GM18873 (cell line): Measurements from ENCODE around the gene KLK6.

Experiments used
- ATAC-seq: cut with Tn5 transposase; IDR thresholded peaks from one replicate; pipeline ENCODE4 v1.9.1; 2021; ENCODE audit warnings: mild to moderate bottlenecking, moderate library complexity, moderate number of reproducible peaks; ENCODE audit not compliant: unreplicated experiment, low FRiP score

KLK6 gene

DNA sequence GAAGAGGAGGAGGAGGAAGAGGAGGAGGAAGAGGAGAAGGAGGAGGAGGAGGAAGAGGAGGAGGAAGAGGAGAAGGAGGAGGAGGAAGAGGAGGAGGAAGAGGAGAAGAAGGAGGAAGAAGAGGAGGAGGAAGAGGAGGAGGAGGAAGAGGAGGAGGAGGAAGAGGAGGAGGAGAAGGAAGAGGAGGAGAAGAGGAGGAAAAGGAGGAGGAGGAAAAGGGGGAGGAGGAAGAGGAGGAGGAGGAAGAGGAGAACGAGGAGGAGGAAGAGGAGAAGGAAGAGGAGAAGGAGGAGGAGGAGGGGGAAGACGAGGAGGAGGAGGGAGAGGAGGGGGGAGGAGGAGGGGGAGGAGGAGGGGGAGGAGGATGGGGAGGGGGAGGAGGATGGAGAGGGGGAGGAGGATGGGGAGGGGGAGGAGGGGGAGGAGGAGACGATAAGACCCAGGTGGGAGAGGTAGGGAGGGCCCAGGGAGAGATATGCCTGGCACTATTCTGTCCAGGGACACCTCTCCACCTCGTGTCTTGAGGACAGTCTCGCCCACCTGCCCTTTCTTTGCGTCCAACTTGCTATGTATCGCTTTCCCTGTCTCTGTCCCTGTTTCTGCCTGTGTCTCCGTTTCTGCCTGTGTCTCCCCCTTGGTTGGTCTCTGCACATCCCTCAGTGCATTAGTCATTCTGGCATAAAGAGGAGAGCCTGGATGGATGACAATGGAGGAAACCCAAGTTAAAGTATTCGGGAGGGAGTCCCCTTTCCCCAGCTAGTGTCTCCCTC is 9.5 kb downstream of the KLK6 start:
- ATAC-seq: no peak

- no peak for ATAC-seq
Observed at GRCh38 chr19:50957587-50957986, 11.8 kb downstream of the KLK6 start.

DNA sequence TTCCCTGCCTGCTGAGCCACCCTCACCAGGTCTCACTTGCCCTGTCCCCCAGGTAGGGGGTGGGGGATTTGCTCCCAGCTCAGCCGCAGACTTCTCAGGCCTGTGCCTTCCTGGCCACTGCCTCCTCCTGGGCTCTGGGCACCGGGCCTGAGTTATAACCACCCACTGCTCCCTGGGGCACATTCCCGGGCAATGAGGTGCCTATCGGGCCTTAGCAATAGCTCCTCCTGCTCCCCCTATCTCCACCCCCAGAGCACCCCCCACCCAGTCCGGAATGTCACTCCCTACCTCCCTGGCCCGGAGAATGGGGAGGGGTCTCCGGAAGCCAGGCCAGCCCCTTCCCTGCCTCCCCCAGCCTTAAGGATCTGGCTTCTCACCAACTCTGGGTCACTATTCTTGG is 16.5 kb downstream of the KLK6 start, which contains the start of gene KLK5:
KLK5 (minus strand) TSS at position 129 of the 400 bp plus-strand sequence. CDS start 381 bp downstream, outside the sequence.
- ATAC-seq: no peak

DNA sequence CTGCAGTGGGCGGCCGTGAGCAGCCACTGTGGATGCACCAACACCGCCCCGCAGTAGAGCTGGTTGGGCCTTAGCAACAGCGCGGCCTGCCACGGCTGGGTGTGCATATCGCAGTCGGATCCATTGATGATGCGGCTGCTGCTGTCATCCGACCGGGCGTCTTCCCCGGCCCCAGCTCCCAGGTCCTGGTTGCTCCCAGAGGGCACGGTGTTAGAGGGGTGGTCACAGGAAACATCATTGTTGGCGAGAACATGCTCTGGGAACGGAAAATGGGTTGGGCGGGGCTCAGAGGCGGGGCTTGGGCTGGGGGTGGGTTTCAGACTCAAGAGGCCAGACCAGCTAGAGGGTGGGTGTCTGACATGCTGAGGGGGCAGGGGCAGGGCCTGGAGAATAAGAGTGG is 19.5 kb downstream of the KLK6 start:
- no peak for ATAC-seq

DNA sequence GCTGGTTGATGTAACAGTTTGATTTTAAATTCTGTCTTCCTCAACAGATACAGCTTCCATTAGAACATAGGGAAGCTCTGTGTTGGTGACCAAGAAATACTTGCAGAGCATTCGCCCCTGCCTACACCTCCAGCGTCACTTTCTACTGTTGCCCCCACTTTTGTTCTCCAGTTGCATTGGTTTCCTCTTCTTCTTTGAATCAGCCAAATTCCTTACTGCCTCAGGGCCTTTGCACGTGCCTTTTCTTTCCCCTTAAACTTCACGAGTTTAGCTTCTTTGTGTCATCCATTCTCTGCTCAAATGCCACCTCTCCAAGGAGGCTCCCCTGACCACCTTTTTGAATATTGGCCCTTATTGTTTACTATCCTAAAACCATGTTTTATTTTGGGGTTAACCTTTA is 22.3 kb downstream of the KLK6 start:
- ATAC-seq: no peak

GRCh38 chr19:50944795-50945194 is 24.6 kb downstream of the KLK6 start:
- no peak for ATAC-seq

- no peak for ATAC-seq
Observed at GRCh38 chr19:50943074-50943828, 26.1 kb downstream of the KLK6 start.

GRCh38 chr19:50939596-50939995 is 29.8 kb downstream of the KLK6 start:
- no peak for ATAC-seq

DNA sequence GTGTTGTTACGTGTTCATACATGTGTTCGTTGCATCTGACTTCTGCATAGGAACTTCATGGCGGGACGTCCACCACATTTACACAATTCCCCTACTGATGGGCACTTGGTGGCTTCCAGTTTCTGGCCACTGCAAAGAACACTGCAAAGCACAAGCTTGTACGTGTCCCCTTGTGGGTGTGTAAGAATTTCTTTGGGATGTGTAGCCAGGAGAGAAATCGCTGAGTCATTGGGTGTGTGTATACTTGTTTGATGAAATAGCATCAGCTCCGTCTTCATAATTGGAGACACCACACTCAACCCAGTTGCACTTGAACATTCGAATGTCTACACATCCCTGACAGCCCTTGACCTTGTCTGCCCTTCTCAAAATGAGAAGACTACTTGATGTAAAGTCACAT is 35.8 kb downstream of the KLK6 start:
- no peak for ATAC-seq

GRCh38 chr19:50932690-50933083 is 36.7 kb downstream of the KLK6 start:
- no peak for ATAC-seq

DNA sequence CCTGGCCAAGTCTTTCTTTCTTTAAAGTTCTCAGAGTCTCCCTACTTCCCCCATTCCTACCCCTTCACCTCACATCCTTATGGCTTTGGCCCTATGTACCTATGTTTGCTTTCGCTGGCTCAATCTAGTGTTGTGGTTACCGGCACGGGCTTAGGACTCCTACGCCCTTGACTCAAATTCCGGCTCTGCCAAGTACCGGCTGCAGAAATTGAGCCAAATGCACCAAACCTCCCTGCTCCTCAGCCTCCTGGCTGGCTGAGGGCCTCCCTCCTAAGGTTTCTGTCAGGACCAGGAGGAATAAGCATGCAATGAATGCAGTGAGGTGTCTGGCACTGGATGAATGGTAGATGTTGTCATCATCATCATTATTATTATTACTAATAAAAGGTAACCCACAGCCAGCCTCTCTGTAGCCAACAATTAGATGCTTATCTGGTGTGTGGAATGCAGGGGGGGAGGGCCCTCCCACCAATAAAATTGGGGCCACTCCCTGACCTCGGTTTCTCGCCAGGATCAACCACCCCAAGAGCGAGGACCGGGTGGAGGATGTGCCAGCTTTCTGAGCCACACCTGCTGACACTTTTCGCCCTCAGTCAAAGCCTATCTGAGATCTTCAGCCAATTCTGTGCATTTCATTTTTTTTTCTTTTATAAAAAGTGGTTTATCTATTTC is 37.2 kb downstream of the KLK6 start:
- ATAC-seq: no peak

DNA sequence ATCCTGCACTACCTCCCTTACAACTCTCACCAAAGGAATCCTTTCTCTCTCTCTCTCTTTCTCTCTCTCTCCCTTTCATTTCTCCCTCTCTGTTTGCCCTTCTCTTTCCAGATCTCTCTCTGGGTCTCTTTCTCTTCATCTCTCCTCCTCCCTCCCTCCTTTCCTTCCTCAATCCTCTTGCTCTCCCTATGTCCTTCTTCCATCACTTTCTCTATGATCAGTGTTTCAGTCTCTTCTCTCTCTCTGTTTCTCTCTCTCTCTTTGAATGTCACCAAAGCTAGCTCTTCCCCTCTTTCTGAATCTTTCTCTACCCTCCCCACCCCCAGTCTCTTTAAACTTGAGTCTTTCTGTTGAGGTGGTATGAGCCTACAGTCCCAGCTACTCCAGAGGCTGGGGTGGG is 38.4 kb downstream of the KLK6 start:
- ATAC-seq: no peak

- no peak for ATAC-seq
Observed at GRCh38 chr19:50928831-50929230, 40.6 kb downstream of the KLK6 start.

- ATAC-seq: no peak
Observed at GRCh38 chr19:50926144-50926543, 43.2 kb downstream of the KLK6 start.

DNA sequence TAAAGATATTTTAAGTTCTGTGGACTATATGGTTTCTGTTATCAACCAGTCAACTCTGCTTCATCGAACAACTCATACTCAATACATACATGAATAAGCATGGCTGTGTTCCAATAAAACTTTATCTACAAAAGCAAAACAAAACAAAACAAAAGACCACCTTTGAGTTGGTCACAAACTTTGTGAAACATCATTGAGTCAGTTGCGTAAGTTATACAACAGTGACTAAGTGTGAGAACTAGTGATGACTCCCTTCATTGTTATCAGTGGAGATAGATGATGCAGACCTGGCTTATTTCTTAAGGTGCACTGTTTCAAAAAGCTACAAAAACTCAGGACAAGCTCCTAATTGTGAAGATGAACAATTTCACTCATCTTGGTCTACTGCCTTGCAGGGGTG is 43.7 kb downstream of the KLK6 start:
- no peak for ATAC-seq

DNA sequence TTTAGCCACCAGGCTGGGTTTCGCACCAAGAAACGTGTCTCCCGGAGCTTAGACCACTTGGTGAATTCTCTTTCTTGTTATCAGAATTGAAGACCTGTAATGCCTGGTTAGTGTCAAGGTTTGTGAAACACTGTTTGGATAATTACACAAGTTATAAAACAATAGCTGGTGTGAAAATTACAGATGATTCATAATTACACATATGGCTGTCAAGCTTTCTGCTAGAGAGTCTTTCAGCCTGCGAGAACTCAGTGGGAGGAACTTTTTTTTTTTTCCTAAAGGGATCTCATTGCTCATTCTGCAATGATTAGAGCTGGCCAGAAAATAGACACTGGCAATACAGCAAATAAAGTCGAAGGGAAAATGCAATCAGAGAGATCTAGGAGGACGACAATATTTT is 44.8 kb downstream of the KLK6 start:
- ATAC-seq: no peak

DNA sequence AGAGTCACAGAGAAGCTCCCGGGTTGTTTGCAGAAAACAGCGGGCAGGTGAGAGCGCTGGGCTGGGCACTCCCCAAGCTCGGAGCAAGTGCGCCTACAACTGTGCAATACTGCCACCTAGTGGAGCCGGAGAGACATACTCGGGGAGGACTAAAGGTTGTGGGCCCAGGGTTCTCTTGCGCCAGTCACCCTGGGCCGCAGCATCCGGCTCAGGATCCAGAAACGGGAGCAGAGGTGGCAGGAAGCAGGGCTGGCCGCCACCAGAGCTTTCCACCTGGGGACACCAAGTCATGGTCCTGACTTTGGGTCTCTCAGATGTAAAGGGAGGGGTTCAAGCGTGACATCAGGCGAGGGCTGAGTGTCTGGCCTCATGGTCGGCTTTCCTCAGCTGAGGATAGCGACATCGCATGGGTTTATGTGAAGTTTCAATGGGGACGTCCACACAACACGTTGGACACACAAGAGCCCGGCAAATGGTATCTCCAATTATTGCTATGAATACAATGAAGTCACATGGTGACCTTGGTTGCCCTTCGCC is 47.0 kb downstream of the KLK6 start:
- no peak for ATAC-seq

GRCh38 chr19:50921426-50922316 is 47.7 kb downstream of the KLK6 start:
- ATAC-seq: no peak

DNA sequence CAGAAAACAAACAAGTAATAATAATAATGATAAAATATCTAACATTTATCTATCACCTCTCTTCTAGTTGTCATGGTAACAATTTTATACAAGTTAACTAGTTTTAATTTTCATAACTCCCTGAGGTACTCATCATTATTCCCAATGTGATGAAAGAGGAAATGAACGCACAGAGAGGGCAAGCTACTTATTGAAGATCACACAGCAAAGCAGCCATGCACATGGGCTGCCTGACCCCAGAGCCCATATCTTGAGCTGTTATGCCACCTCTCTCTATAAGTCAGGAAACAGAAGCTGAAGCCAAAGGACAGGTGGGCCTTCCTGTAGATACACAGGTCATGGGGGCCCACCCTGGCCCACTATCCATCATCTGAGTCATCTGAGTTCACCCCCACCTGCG is 53.3 kb downstream of the KLK6 start:
- no peak for ATAC-seq
